Measurements from ENCODE around the gene PANK3.
"Not testable (repeated sequence)": the region's sequence is repeated elsewhere in the genome, so short reads cannot be mapped to it uniquely, and the experiment has no call there.

PANK3 gene

GRCh38 chr5:168553377-168554130, 25.6 kb downstream of the PANK3 start:
- TF ChIP-seq CTCF (conservative IDR thresholded peaks at IDR 0.05; ENCODE audit: low read depth, low read length) = no peak

GRCh38 chr5:168552146-168552545, 27.0 kb downstream of the PANK3 start:
- DNase-seq (ENCODE audit: low read depth) = peak; percentile 100
- no peak for TF ChIP-seq CTCF (conservative IDR thresholded peaks at IDR 0.05; ENCODE audit: low read depth, low read length)
- H3K4me3 ChIP-seq (ENCODE audit: low read length) = no peak overlapping the region

More at GRCh38 chr5:168553377-168554130, 25.6 kb downstream of the PANK3 start:
- no peak for DNase-seq (ENCODE audit: low read depth)
- no peak overlapping the region for H3K4me3 ChIP-seq (ENCODE audit: low read length)

- no peak for TF ChIP-seq CTCF (conservative IDR thresholded peaks at IDR 0.05; ENCODE audit: low read depth, low read length)
- H3K4me3 ChIP-seq (ENCODE audit: low read length) = no peak overlapping the region
- no peak for DNase-seq (ENCODE audit: low read depth)
Observed at GRCh38 chr5:168550656-168551055, 28.5 kb downstream of the PANK3 start.

GRCh38 chr5:168549554-168549953, 29.6 kb downstream of the PANK3 start:
- TF ChIP-seq CTCF (conservative IDR thresholded peaks at IDR 0.05; ENCODE audit: low read depth, low read length) = no peak

GRCh38 chr5:168537176-168537575, 42.0 kb downstream of the PANK3 start:
- H3K4me3 ChIP-seq (ENCODE audit: low read length) = no peak overlapping the region
- TF ChIP-seq CTCF (conservative IDR thresholded peaks at IDR 0.05; ENCODE audit: low read depth, low read length) = no peak
- DNase-seq (ENCODE audit: low read depth) = no peak

More at GRCh38 chr5:168549554-168549953, 29.6 kb downstream of the PANK3 start:
- no peak overlapping the region for H3K4me3 ChIP-seq (ENCODE audit: low read length)
- DNase-seq (ENCODE audit: low read depth) = no peak

- not testable (repeated sequence) for DNase-seq (ENCODE audit: low read depth); H3K4me3 ChIP-seq (ENCODE audit: low read length)
Observed at GRCh38 chr5:168534351-168534750, 44.8 kb downstream of the PANK3 start.

GRCh38 chr5:168531987-168532864, 46.9 kb downstream of the PANK3 start:
- DNase-seq (ENCODE audit: low read depth) = no peak
- no peak overlapping the region for H3K4me3 ChIP-seq (ENCODE audit: low read length)
- TF ChIP-seq CTCF (conservative IDR thresholded peaks at IDR 0.05; ENCODE audit: low read depth, low read length) = no peak
